SU-DHL-6 (cell line): Measurements from ENCODE around the gene PLIN5.

Source experiments
- H2AFZ ChIP-seq: fragments of 200-600 bp; sonication (generic); 2 replicates; pipeline ENCODE4 v1.6.1; 2014; ENCODE audit warnings: low read depth, mild to moderate bottlenecking, moderate library complexity, mixed read lengths, antibody characterized with exemption, low read length; ENCODE audit not compliant: severe bottlenecking
- H3F3A ChIP-seq: fragments of 200-600 bp; shearing (Covaris generic); 2 replicates; pipeline ENCODE4 v1.6.0; 2016; ENCODE audit warnings: antibody characterized with exemption, mild to moderate bottlenecking; ENCODE audit not compliant: insufficient read depth
- H3K27ac ChIP-seq: fragments of 200-600 bp; sonication (generic); 2 replicates; pipeline ENCODE4 v1.5.1; 2016; ENCODE audit warnings: low read depth, mild to moderate bottlenecking, low read length, moderate library complexity, mixed read lengths
- H3K27me3 ChIP-seq: fragments of 200-600 bp; sonication (generic), shearing (Covaris generic); 2 replicates; pipeline ENCODE4 v1.6.0; 2014; ENCODE audit warnings: mild to moderate bottlenecking, low read length
- H3K36me3 ChIP-seq: fragments of 200-600 bp; sonication (generic); 2 replicates; pipeline ENCODE4 v1.6.1; 2014; ENCODE audit warnings: mild to moderate bottlenecking, low read length, mixed read lengths
- H3K4me2 ChIP-seq: fragments of 300-600, 200-600 bp; shearing (Covaris generic), sonication (generic); 2 replicates; pipeline ENCODE4 v1.6.0; 2014; ENCODE audit warnings: low read length, low read depth, mild to moderate bottlenecking; ENCODE audit not compliant: poor library complexity, severe bottlenecking
- H3K4me3 ChIP-seq: fragments of 200-600 bp; sonication (generic); 2 replicates; pipeline ENCODE4 v1.5.1; 2014; ENCODE audit warnings: antibody characterized with exemption, low read length, mild to moderate bottlenecking, mixed read lengths; ENCODE audit not compliant: insufficient read depth, poor library complexity, severe bottlenecking
- H3K79me2 ChIP-seq: fragments of 200-600 bp; sonication (generic); 2 replicates; pipeline ENCODE4 v1.6.1; 2014; ENCODE audit warnings: mild to moderate bottlenecking, low read length, moderate library complexity; ENCODE audit not compliant: insufficient read depth
- H3K9ac ChIP-seq: fragments of 200-600 bp; sonication (generic); 2 replicates; pipeline ENCODE4 v1.7.0; 2014; ENCODE audit warnings: mild to moderate bottlenecking, low read length
- H3K9me2 ChIP-seq: fragments of 200-600 bp; sonication (generic); replicated peaks from 2 replicates; pipeline ENCODE4 v1.6.1; 2014; ENCODE audit warnings: low read length; ENCODE audit not compliant: insufficient read depth
- H3K9me3 ChIP-seq: fragments of 200-600 bp; sonication (generic); 2 replicates; pipeline ENCODE4 v1.6.1; 2014; ENCODE audit warnings: low read length, mixed read lengths; ENCODE audit not compliant: insufficient read depth
- H4K20me1 ChIP-seq: fragments of 200-600 bp; sonication (generic); 2 replicates; pipeline ENCODE4 v1.6.1; 2014; ENCODE audit warnings: low read depth, mild to moderate bottlenecking, antibody characterized with exemption, low read length, moderate library complexity, mixed read lengths
- EZH2phosphoT487 ChIP-seq: fragments of 200-600 bp; sonication (generic), shearing (Covaris generic); conservative IDR thresholded peaks from 2 replicates; pipeline ENCODE4 v1.6.1; 2018; ENCODE audit warnings: mild to moderate bottlenecking, antibody characterized with exemption, low read length, moderate library complexity, mixed read lengths
- TF ChIP-seq, protein P1 (sequence below): fragments of 200-600 bp; sonication (generic); IDR thresholded peaks from one replicate; pipeline ENCODE4 v1.5.1; 2017; ENCODE audit warnings: antibody characterized with exemption, mild to moderate bottlenecking, low read length, moderate library complexity; ENCODE audit not compliant: insufficient read depth, poor library complexity, severe bottlenecking

The PLIN5 gene

DNA sequence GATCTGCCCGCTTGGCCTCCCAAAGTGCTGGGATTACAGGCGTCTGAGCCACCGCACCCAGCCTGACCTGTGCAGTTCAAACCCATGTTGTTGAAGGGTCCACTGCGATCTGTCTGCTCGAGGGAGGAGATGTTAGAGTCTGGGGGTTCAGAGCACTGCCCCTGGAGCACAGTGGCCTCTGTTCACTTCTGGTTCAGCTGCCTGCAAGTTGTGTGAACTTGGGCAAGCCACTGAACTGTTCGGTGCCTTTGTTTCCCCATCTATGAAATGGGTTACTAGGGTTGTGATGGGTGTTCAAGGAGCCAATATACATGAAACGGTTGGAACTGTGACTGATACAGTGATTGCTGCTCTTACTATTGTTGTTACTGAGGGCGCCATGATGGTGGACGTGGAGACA, 1.7 kb downstream of the PLIN5 start:
- no peak overlapping the region for H2AFZ ChIP-seq
- no peaks in the 10 kb centered on the region for H3K27me3 ChIP-seq
- no peaks in the 10 kb centered on the region for H3F3A ChIP-seq
- H3K79me2 ChIP-seq: no peaks in the 10 kb centered on the region
- no peak overlapping the region for H3K9ac ChIP-seq
- no peak overlapping the region for H3K4me3 ChIP-seq
- no peaks in the 10 kb centered on the region for H3K9me3 ChIP-seq
- no peak overlapping the region for H3K4me2 ChIP-seq
- TF ChIP-seq EZH2phosphoT487: no peak
- TF ChIP-seq, protein P1, sequence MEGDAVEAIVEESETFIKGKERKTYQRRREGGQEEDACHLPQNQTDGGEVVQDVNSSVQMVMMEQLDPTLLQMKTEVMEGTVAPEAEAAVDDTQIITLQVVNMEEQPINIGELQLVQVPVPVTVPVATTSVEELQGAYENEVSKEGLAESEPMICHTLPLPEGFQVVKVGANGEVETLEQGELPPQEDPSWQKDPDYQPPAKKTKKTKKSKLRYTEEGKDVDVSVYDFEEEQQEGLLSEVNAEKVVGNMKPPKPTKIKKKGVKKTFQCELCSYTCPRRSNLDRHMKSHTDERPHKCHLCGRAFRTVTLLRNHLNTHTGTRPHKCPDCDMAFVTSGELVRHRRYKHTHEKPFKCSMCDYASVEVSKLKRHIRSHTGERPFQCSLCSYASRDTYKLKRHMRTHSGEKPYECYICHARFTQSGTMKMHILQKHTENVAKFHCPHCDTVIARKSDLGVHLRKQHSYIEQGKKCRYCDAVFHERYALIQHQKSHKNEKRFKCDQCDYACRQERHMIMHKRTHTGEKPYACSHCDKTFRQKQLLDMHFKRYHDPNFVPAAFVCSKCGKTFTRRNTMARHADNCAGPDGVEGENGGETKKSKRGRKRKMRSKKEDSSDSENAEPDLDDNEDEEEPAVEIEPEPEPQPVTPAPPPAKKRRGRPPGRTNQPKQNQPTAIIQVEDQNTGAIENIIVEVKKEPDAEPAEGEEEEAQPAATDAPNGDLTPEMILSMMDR: no peak
- no peaks in the 10 kb centered on the region for H3K9me2 ChIP-seq
- no peak overlapping the region for H3K27ac ChIP-seq
- H4K20me1 ChIP-seq: no peaks in the 10 kb centered on the region
- no peaks in the 10 kb centered on the region for H3K36me3 ChIP-seq

DNA sequence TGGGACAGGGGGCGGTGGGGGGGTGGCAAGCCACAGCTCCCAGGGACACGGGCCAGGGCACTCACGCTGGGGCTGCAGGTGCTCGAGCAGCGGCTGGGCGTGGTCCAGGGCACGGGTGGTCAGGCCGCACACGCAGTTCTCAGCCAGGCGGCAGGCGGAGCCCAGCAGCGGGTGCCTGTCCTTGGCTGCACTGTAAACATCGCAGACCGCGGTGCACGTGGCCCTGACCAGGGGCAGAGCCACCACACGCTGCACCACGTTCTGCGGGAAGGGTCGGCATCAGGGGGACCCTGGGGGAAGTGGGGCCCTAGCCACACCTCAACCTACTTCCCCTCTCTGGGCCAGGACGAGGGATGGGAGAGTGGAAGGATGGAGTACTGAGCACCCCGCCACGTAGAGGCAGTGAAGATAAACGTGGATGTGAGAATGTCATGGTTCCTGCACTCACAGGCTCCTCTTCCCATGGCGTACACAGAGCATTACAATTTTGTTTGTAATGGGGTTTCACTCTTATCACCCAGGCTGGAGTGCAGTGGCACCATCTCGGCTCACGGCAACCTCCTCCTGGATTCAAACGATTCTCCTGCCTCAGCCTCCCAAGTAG, 3.4 kb downstream of the PLIN5 start:
- no peaks in the 10 kb centered on the region for H4K20me1 ChIP-seq
- H3K9me3 ChIP-seq: no peaks in the 10 kb centered on the region
- no peak overlapping the region for H3K27ac ChIP-seq
- no peaks in the 10 kb centered on the region for H3K9me2 ChIP-seq
- H3K36me3 ChIP-seq: no peaks in the 10 kb centered on the region
- H3K27me3 ChIP-seq: no peaks in the 10 kb centered on the region
- H3K4me3 ChIP-seq: no peak overlapping the region
- no peak overlapping the region for H3K9ac ChIP-seq
- no peak for TF ChIP-seq EZH2phosphoT487
- TF ChIP-seq, protein P1: no peak
- no peaks in the 10 kb centered on the region for H3F3A ChIP-seq
- no peaks in the 10 kb centered on the region for H3K79me2 ChIP-seq
- no peak overlapping the region for H3K4me2 ChIP-seq
- H2AFZ ChIP-seq: no peak overlapping the region

DNA sequence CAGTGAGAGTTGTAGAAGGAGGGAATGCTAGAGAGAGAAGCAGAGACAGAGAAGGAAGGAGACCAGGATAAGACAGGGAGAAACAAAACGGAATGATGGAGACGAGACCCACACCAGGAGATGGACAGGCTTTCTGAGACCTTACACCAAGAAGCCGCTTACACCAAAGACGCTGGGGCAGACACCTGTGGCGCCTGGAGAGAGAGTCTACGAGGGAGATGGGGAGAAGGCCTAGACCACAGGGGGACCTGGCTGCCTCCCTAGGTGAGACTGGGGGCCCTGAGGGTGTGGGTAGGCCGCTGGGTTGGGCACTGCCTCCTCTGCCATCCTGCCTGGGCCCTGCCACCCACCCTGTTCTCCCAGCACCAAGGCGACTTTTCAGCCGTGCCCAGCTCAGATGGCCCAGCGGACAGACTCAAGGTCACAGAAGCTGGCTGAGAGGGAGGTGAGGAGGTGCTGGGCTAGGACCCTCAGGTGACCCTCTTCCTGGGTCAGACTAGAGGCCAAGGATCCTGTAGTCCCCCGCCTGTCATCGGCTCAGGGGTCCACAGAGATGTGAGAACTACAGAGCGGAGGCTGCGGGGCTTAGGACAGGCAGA, 5.0 kb downstream of the PLIN5 start:
- Histone ChIP-seq H3K36me3 (no peaks in the 10 kb centered on the region), H3F3A (no peaks in the 10 kb centered on the region), H4K20me1 (no peaks in the 10 kb centered on the region), H3K9ac (no peak overlapping the region), H2AFZ (no peak overlapping the region), H3K27me3 (no peaks in the 10 kb centered on the region), H3K27ac (no peak overlapping the region), H3K4me2 (no peak overlapping the region), H3K79me2 (no peaks in the 10 kb centered on the region), H3K4me3 (no peak overlapping the region), H3K9me2 (no peaks in the 10 kb centered on the region), H3K9me3 (no peaks in the 10 kb centered on the region)
- TF ChIP-seq EZH2phosphoT487: no peak
- TF ChIP-seq, protein P1: no peak
